Measurements from ENCODE around the gene OSR1.

DNA sequence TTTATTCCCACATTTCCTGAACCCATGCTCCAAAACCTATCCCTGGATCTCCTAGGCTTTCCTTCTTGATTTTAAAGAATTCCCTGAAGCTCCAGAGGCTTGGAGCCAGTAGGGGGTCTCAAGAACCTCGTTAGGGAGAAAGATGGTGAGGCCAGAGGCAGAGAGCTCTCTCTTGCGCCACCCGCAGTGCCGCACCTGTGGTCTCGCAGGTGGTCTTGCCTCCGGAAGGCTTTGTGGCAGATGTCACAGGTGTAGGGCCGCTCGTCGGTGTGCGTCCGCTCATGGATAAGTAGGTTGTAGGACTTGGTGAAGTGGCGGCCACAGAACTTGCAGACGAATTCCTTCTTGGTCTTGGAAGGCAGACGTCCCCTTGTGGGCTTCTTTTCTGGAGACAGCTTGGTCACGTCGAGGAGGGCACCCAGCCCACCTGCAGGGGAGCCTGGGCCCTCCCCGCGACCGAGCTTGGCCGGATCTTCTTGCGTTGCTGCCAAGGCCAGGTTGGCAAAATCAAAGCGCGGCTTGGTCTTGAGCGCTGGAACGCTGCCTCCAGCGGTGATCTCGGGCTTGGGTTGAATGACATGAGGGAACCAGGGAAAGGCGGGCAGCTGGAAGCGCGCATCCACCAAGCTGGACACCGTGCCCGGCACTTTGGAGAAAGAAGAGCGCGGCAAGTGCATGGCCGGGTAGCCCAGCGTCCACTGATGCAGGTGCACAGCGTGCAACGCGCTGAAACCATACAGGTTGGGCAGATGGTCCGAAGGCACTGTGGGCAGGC, 5.3 kb downstream of the OSR1 start:
- TF ChIP-seq, protein P1, sequence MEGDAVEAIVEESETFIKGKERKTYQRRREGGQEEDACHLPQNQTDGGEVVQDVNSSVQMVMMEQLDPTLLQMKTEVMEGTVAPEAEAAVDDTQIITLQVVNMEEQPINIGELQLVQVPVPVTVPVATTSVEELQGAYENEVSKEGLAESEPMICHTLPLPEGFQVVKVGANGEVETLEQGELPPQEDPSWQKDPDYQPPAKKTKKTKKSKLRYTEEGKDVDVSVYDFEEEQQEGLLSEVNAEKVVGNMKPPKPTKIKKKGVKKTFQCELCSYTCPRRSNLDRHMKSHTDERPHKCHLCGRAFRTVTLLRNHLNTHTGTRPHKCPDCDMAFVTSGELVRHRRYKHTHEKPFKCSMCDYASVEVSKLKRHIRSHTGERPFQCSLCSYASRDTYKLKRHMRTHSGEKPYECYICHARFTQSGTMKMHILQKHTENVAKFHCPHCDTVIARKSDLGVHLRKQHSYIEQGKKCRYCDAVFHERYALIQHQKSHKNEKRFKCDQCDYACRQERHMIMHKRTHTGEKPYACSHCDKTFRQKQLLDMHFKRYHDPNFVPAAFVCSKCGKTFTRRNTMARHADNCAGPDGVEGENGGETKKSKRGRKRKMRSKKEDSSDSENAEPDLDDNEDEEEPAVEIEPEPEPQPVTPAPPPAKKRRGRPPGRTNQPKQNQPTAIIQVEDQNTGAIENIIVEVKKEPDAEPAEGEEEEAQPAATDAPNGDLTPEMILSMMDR (conservative IDR thresholded peaks at IDR 0.05; ENCODE audit: low read depth, low read length), result no peak
- TF ChIP-seq EZH2 (IDR thresholded peaks at IDR 0.05; ENCODE audit: borderline replicate concordance, low read depth, low read length, poor library complexity, severe bottlenecking), result no peak

Measured in A673 (cell line).